Activated CD4-positive, alpha-beta T cell treated with anti-CD3 and anti-CD28 coated beads, Interleukin-2, amount 50 U/mL, for 4 hours (primary cell): Measurements from ENCODE around the gene SMIM21.

Experiments used
- DNase-seq, 2 experiments: peaks; one replicate each; pipeline ENCODE4 v3.0.0-alpha.2; 2020

Gene SMIM21

GRCh38 chr18:75375341-75375740 is 52.2 kb downstream of the SMIM21 start:
- DNase-seq: no peak

GRCh38 chr18:75374466-75374865 is 53.0 kb downstream of the SMIM21 start:
- no peak for DNase-seq

- no peak for DNase-seq
These were observed 58.3 kb downstream of the SMIM21 start for GRCh38 chr18:75369026-75369721.

GRCh38 chr18:75365837-75366236 is 61.7 kb downstream of the SMIM21 start:
- no peak for DNase-seq

- DNase-seq: no peak
These were observed 62.3 kb downstream of the SMIM21 start for GRCh38 chr18:75365254-75365629.

- no peak for DNase-seq
These were observed 62.8 kb downstream of the SMIM21 start for GRCh38 chr18:75364512-75365253.

GRCh38 chr18:75363446-75364225 is 63.9 kb downstream of the SMIM21 start:
- no peak for DNase-seq

- DNase-seq: no peak
These were observed 65.1 kb downstream of the SMIM21 start for GRCh38 chr18:75362435-75362834.

- DNase-seq: no peak
These were observed 66.6 kb downstream of the SMIM21 start for GRCh38 chr18:75360941-75361340.

- DNase-seq: no peak
These were observed 67.3 kb downstream of the SMIM21 start for GRCh38 chr18:75360215-75360614.
